ENCODE measurements around the gene BBLN.
"Not testable (repeated sequence)": the region's sequence is repeated elsewhere in the genome, so short reads cannot be mapped to it uniquely, and the experiment has no call there.

Gene BBLN

GRCh38 chr9:128135561-128135960 is 24.5 kb upstream of the BBLN start:
- H3K4me1 Mint-ChIP-seq, H3K27me3 Mint-ChIP-seq, H3K27ac Mint-ChIP-seq, H3K36me3 Mint-ChIP-seq, H3K9me3 Mint-ChIP-seq, H3K4me3 Mint-ChIP-seq: not testable (repeated sequence)

GRCh38 chr9:128136816-128137793 is 23.0 kb upstream of the BBLN start:
- Mint-ChIP-seq H3K4me3 (no peak overlapping the region), H3K36me3 (no peaks in the 10 kb centered on the region), H3K4me1 (peaks cover 8% of the 10 kb centered on the region), H3K9me3 (no peaks in the 10 kb centered on the region), H3K27me3 (peaks cover 1% of the 10 kb centered on the region), H3K27ac (no peak overlapping the region)

GRCh38 chr9:128138001-128138400 is 22.1 kb upstream of the BBLN start:
- H3K4me3 Mint-ChIP-seq, result no peak overlapping the region
- H3K27me3 Mint-ChIP-seq, result peaks cover 1% of the 10 kb centered on the region
- H3K36me3 Mint-ChIP-seq, result no peaks in the 10 kb centered on the region
- H3K4me1 Mint-ChIP-seq, result peaks cover 14% of the 10 kb centered on the region
- no peaks in the 10 kb centered on the region for H3K9me3 Mint-ChIP-seq
- H3K27ac Mint-ChIP-seq, result no peak overlapping the region

- no peaks in the 10 kb centered on the region for H3K36me3 Mint-ChIP-seq
- no peak overlapping the region for H3K27ac Mint-ChIP-seq
- H3K4me3 Mint-ChIP-seq, result no peak overlapping the region
- no peaks in the 10 kb centered on the region for H3K27me3 Mint-ChIP-seq
- H3K9me3 Mint-ChIP-seq, result no peaks in the 10 kb centered on the region
- H3K4me1 Mint-ChIP-seq, result peaks cover 18% of the 10 kb centered on the region
Observed at GRCh38 chr9:128139621-128140020, 20.4 kb upstream of the BBLN start.

- Mint-ChIP-seq H3K36me3 (no peaks in the 10 kb centered on the region), H3K4me1 (peaks cover 15% of the 10 kb centered on the region), H3K4me3 (no peak overlapping the region), H3K27me3 (no peaks in the 10 kb centered on the region), H3K27ac (no peak overlapping the region), H3K9me3 (no peaks in the 10 kb centered on the region)
Observed at GRCh38 chr9:128141604-128142003, 18.5 kb upstream of the BBLN start.

GRCh38 chr9:128142061-128142460 is 18.0 kb upstream of the BBLN start:
- Mint-ChIP-seq H3K36me3 (no peaks in the 10 kb centered on the region), H3K9me3 (no peaks in the 10 kb centered on the region), H3K4me1 (peaks cover 15% of the 10 kb centered on the region), H3K27me3 (no peaks in the 10 kb centered on the region), H3K27ac (no peak overlapping the region), H3K4me3 (no peak overlapping the region)

- Mint-ChIP-seq H3K27ac (no peak overlapping the region), H3K4me3 (no peak overlapping the region), H3K9me3 (no peaks in the 10 kb centered on the region), H3K4me1 (peaks cover 15% of the 10 kb centered on the region), H3K36me3 (no peaks in the 10 kb centered on the region), H3K27me3 (no peaks in the 10 kb centered on the region)
Observed at GRCh38 chr9:128142596-128142995, 17.5 kb upstream of the BBLN start.

GRCh38 chr9:128143525-128144238 is 16.4 kb upstream of the BBLN start:
- Mint-ChIP-seq H3K9me3 (no peaks in the 10 kb centered on the region), H3K36me3 (no peaks in the 10 kb centered on the region), H3K4me3 (no peak overlapping the region), H3K27ac (no peak overlapping the region), H3K4me1 (peaks cover 15% of the 10 kb centered on the region), H3K27me3 (no peaks in the 10 kb centered on the region)

- Mint-ChIP-seq H3K9me3 (no peaks in the 10 kb centered on the region), H3K36me3 (no peaks in the 10 kb centered on the region), H3K27ac (no peak overlapping the region), H3K4me3 (no peak overlapping the region), H3K4me1 (peaks cover 15% of the 10 kb centered on the region), H3K27me3 (no peaks in the 10 kb centered on the region)
Observed at GRCh38 chr9:128144239-128145181, 15.6 kb upstream of the BBLN start.

GRCh38 chr9:128145536-128145935 is 14.5 kb upstream of the BBLN start:
- no peaks in the 10 kb centered on the region for H3K9me3 Mint-ChIP-seq
- no peaks in the 10 kb centered on the region for H3K27me3 Mint-ChIP-seq
- no peak overlapping the region for H3K4me3 Mint-ChIP-seq
- peaks cover 15% of the 10 kb centered on the region for H3K4me1 Mint-ChIP-seq
- H3K36me3 Mint-ChIP-seq, result no peaks in the 10 kb centered on the region
- H3K27ac Mint-ChIP-seq, result no peak overlapping the region

- peaks cover 15% of the 10 kb centered on the region for H3K4me1 Mint-ChIP-seq
- no peaks in the 10 kb centered on the region for H3K36me3 Mint-ChIP-seq
- H3K27ac Mint-ChIP-seq, result no peak overlapping the region
- H3K27me3 Mint-ChIP-seq, result no peaks in the 10 kb centered on the region
- no peaks in the 10 kb centered on the region for H3K9me3 Mint-ChIP-seq
- H3K4me3 Mint-ChIP-seq, result no peak overlapping the region
Observed at GRCh38 chr9:128145951-128146351, 14.1 kb upstream of the BBLN start.

GRCh38 chr9:128146591-128147120 is 13.4 kb upstream of the BBLN start:
- Mint-ChIP-seq H3K9me3 (no peaks in the 10 kb centered on the region), H3K27me3 (no peaks in the 10 kb centered on the region), H3K27ac (no peak overlapping the region), H3K36me3 (no peaks in the 10 kb centered on the region), H3K4me1 (peaks cover 15% of the 10 kb centered on the region), H3K4me3 (no peak overlapping the region)

- H3K27ac Mint-ChIP-seq, result no peak overlapping the region
- H3K4me3 Mint-ChIP-seq, result no peak overlapping the region
- no peaks in the 10 kb centered on the region for H3K36me3 Mint-ChIP-seq
- no peaks in the 10 kb centered on the region for H3K9me3 Mint-ChIP-seq
- no peaks in the 10 kb centered on the region for H3K27me3 Mint-ChIP-seq
- peaks cover 2% of the 10 kb centered on the region for H3K4me1 Mint-ChIP-seq
Observed at GRCh38 chr9:128148509-128149000, 11.5 kb upstream of the BBLN start.

- no peaks in the 10 kb centered on the region for H3K4me1 Mint-ChIP-seq
- H3K9me3 Mint-ChIP-seq, result no peaks in the 10 kb centered on the region
- no peak within 1 kb of the TSS for H3K4me3 Mint-ChIP-seq
- H3K27me3 Mint-ChIP-seq, result no peaks in the 10 kb centered on the region
- no peak within 1 kb of the TSS for H3K27ac Mint-ChIP-seq
- no peaks in the 10 kb centered on the region for H3K36me3 Mint-ChIP-seq
Observed at GRCh38 chr9:128149001-128149701, 10.9 kb upstream of the BBLN start, which contains the start of gene LCN2. Gene LCN2, plus strand, starts transcription at chr9:128149453. Its CDS starts 73 bp downstream, at chr9:128149526.

Data from activated naive CD4-positive, alpha-beta T cell treated with anti-CD3 and anti-CD28 coated beads, Interleukin-2, amount 50 U/mL, for 24 hours (primary cell).